Measurements from ENCODE around the gene PRRC1.

Gene PRRC1

GRCh38 chr5:127582773-127583370 lies 65.4 kb downstream of the PRRC1 start:
- Histone ChIP-seq H3K9ac (no peak overlapping the region), H3K36me3 (ENCODE audit: insufficient read depth) (no peaks in the 10 kb centered on the region), H4K20me1 (ENCODE audit: insufficient read depth) (no peaks in the 10 kb centered on the region), H3K79me2 (ENCODE audit: insufficient read depth, low read depth) (no peaks in the 10 kb centered on the region), H3K4me2 (no peak overlapping the region), H3K27ac (no peak overlapping the region), H3K4me3 (IDR thresholded peaks at IDR 0.05; ENCODE audit: insufficient read depth, low read depth, low read length) (no peak overlapping the region), H3K4me1 (ENCODE audit: low read depth, poor library complexity, severe bottlenecking) (no peaks in the 10 kb centered on the region), H2AFZ (ENCODE audit: low read depth) (no peak overlapping the region), H3K27me3 (ENCODE audit: insufficient read depth, low read depth) (no peaks in the 10 kb centered on the region)
- TF ChIP-seq CTCF (conservative IDR thresholded peaks at IDR 0.05; ENCODE audit: low read depth, low read length), result no peak

GRCh38 chr5:127583866-127584265 lies 66.4 kb downstream of the PRRC1 start:
- Histone ChIP-seq H4K20me1 (ENCODE audit: insufficient read depth) (no peaks in the 10 kb centered on the region), H3K9ac (no peak overlapping the region), H3K27me3 (ENCODE audit: insufficient read depth, low read depth) (no peaks in the 10 kb centered on the region), H2AFZ (ENCODE audit: low read depth) (no peak overlapping the region), H3K36me3 (ENCODE audit: insufficient read depth) (no peaks in the 10 kb centered on the region), H3K79me2 (ENCODE audit: insufficient read depth, low read depth) (no peaks in the 10 kb centered on the region), H3K4me2 (no peak overlapping the region), H3K4me1 (ENCODE audit: low read depth, poor library complexity, severe bottlenecking) (no peaks in the 10 kb centered on the region), H3K4me3 (IDR thresholded peaks at IDR 0.05; ENCODE audit: insufficient read depth, low read depth, low read length) (no peak overlapping the region), H3K27ac (no peak overlapping the region)
- TF ChIP-seq CTCF (conservative IDR thresholded peaks at IDR 0.05; ENCODE audit: low read depth, low read length), result no peak

GRCh38 chr5:127585661-127586060 lies 68.2 kb downstream of the PRRC1 start:
- Histone ChIP-seq H3K4me2 (no peak overlapping the region), H3K79me2 (ENCODE audit: insufficient read depth, low read depth) (no peaks in the 10 kb centered on the region), H3K4me3 (IDR thresholded peaks at IDR 0.05; ENCODE audit: insufficient read depth, low read depth, low read length) (no peak overlapping the region), H3K4me1 (ENCODE audit: low read depth, poor library complexity, severe bottlenecking) (no peaks in the 10 kb centered on the region), H4K20me1 (ENCODE audit: insufficient read depth) (no peaks in the 10 kb centered on the region), H2AFZ (ENCODE audit: low read depth) (no peak overlapping the region), H3K27ac (no peak overlapping the region), H3K36me3 (ENCODE audit: insufficient read depth) (no peaks in the 10 kb centered on the region), H3K27me3 (ENCODE audit: insufficient read depth, low read depth) (no peaks in the 10 kb centered on the region), H3K9ac (no peak overlapping the region)
- no peak for TF ChIP-seq CTCF (conservative IDR thresholded peaks at IDR 0.05; ENCODE audit: low read depth, low read length)

- no peak for TF ChIP-seq CTCF (conservative IDR thresholded peaks at IDR 0.05; ENCODE audit: low read depth, low read length)
- no peak overlapping the region for H3K27ac ChIP-seq
- H3K79me2 ChIP-seq (ENCODE audit: insufficient read depth, low read depth), result no peaks in the 10 kb centered on the region
- H2AFZ ChIP-seq (ENCODE audit: low read depth), result no peak overlapping the region
- H3K27me3 ChIP-seq (ENCODE audit: insufficient read depth, low read depth), result no peaks in the 10 kb centered on the region
- H4K20me1 ChIP-seq (ENCODE audit: insufficient read depth), result no peaks in the 10 kb centered on the region
- H3K4me2 ChIP-seq, result no peak overlapping the region
- no peaks in the 10 kb centered on the region for H3K4me1 ChIP-seq (ENCODE audit: low read depth, poor library complexity, severe bottlenecking)
- no peak overlapping the region for H3K4me3 ChIP-seq (IDR thresholded peaks at IDR 0.05; ENCODE audit: insufficient read depth, low read depth, low read length)
- H3K36me3 ChIP-seq (ENCODE audit: insufficient read depth), result no peaks in the 10 kb centered on the region
- H3K9ac ChIP-seq, result no peak overlapping the region
These were observed 68.8 kb downstream of the PRRC1 start for GRCh38 chr5:127586066-127586770.

Measured in KMS-11 (cell line).